NCI-H1048 (cell line): ENCODE data around the gene ALKBH7.

Experiments used
- DNase-seq: peaks from one replicate; lab custom pipeline; 2025; lab: John Stamatoyannopoulos, UW

The ALKBH7 gene

DNA sequence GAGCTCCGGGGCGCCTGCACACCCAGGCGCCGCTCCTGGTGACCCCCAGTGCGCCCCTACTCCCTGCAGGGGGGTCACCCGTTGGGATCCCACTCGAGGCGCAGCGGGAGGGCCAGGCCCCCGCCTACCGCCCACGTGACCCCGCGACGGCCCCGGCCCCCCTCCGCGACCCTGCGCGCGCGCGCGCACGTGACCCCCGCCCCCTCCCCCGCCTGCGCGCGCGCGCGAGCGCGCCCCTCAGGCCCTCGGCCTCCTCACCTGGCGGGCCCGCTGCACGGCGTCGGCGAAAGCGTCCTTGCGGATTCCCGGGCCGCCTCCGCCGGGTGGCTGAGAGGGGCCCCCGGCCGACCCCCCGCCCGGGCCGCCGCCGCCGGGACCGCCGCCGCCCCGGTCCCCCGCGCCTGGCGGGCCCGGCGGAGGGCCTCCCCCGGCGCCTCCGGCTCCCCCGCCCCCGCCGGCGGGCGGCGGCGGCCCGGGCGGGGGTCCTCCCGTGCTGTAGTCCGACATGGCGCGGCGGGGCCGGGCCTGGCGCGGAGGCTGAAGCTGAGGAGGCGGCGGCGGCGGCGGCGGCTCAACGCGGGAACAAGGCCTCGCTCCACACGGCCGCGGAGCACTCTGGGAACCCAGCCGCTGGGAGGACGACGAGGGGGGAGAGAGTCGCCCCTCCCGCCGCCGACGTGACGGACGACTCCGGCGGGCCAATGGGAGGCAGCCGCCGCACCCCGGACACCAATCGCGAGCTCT, 51.8 kb downstream of the ALKBH7 start, which contains the start of gene KHSRP:
KHSRP (minus strand) TSS at position 617 of the 744 bp plus-strand sequence; CDS start at position 507, 110 bp downstream.
- no peak for DNase-seq
